ENCODE data around the gene CRTC3. TPM values are rescaled to one million over a fixed set of nuclear protein-coding genes. Genes with fewer than 3 reads are reported as not detected.

CRTC3 gene
- total RNA-seq, 1 donor from 2014 or later, result 21.4 TPM

Other genes with a start within 250 kb of the CRTC3 start
- 1.2 and 3.3 TPM in 2 replicates for gene ZNF774, start 177.6 kb upstream of the CRTC3 start, total RNA-seq
- 218 and 226 TPM in 2 replicates for gene IQGAP1, start 141.7 kb upstream of the CRTC3 start, total RNA-seq
- 2.8 and 3.7 TPM in 2 replicates for gene BLM, start 187.4 kb downstream of the CRTC3 start, total RNA-seq